ENCODE data around the gene AATK. TPM values are rescaled to one million over a fixed set of nuclear protein-coding genes. Genes with fewer than 3 reads are reported as not detected.

Gene AATK
- polyA plus RNA-seq, 1 donor from 2014 or later, result 0.29 TPM

GRCh38 chr17:81106716-81107115 is 59.3 kb downstream of the AATK start:
- H3K36me3 Mint-ChIP-seq, result no peaks in the 10 kb centered on the region
- H3K9me3 Mint-ChIP-seq, result no peaks in the 10 kb centered on the region
- peaks cover 1% of the 10 kb centered on the region for H3K27me3 Mint-ChIP-seq
- H3K4me3 Mint-ChIP-seq, result no peak overlapping the region
- H3K27ac Mint-ChIP-seq, result no peak overlapping the region
- no peaks in the 10 kb centered on the region for H3K4me1 Mint-ChIP-seq

DNA sequence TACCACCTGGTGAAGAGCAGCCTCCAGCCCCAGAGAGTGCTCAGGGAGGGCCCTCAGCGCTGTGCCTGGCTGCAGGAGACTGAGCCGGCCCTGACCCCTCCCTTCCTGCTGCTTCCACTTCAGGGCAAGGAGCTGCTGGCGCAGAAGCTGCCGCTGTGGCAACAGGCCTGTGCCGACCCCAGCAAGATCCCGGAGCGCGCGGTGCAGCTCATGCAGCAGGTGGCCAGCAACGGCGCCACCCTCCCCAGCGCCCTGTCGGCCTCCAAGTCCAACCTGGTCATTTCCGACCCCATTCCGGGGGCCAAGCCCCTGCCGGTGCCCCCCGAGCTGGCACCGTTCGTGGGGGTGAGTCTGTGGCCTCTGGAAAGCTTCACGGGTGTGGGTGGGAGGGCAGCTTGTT is 62.6 kb downstream of the AATK start:
- H3K27me3 Mint-ChIP-seq, result peaks cover 2% of the 10 kb centered on the region
- no peaks in the 10 kb centered on the region for H3K36me3 Mint-ChIP-seq
- no peaks in the 10 kb centered on the region for H3K9me3 Mint-ChIP-seq
- H3K4me1 Mint-ChIP-seq, result no peaks in the 10 kb centered on the region
- no peak overlapping the region for H3K4me3 Mint-ChIP-seq
- no peak overlapping the region for H3K27ac Mint-ChIP-seq

- H3K9me3 Mint-ChIP-seq, result no peaks in the 10 kb centered on the region
- no peak overlapping the region for H3K4me3 Mint-ChIP-seq
- no peaks in the 10 kb centered on the region for H3K4me1 Mint-ChIP-seq
- H3K27ac Mint-ChIP-seq, result no peak overlapping the region
- peaks cover 4% of the 10 kb centered on the region for H3K27me3 Mint-ChIP-seq
- H3K36me3 Mint-ChIP-seq, result no peaks in the 10 kb centered on the region
These were observed 63.2 kb downstream of the AATK start for GRCh38 chr17:81102869-81103268.

- Mint-ChIP-seq H3K9me3 (no peaks in the 10 kb centered on the region), H3K27ac (no peak overlapping the region), H3K4me3 (no peak overlapping the region)
These were observed 63.7 kb downstream of the AATK start for GRCh38 chr17:81102352-81102751.

DNA sequence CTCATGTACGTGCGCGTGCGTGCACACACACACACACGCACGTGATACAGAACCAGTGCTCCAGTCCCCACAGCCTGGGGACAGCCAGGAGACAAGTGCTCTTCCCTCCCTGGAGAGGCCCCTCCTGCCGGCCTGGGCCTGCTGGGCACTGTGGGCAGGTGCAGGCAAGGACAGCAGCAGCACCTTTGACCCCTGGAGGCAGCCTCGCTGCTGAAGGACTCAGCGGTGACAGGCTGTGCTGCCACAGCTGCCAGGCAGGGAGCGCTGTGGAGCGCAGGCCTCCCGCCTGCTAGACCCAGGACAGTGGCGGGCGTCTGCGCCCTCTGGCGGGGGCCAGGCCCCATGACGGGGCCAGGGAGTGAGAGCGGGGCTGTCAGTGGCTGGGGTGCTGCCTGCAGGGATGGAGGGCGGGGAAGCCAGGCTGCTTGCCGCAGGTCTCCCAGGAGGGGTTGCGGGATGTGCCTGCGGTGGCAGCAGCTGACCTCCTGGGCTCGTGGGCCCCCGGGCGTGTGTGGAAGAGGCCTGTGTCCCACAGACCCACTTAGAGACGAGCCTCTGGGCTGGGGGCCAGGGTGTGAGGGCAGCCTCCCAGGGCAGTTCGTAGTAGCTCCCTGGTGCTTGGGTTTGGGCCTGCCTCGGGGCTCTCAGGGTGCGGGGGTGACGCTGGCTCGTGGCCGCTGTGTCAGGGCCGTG is 64.3 kb downstream of the AATK start:
- H3K27ac Mint-ChIP-seq, result peak overlapping the region in 1 of 3 donors; percentile 35
- peaks cover 4% of the 10 kb centered on the region for H3K27me3 Mint-ChIP-seq
- H3K4me1 Mint-ChIP-seq, result no peaks in the 10 kb centered on the region
- H3K9me3 Mint-ChIP-seq, result no peaks in the 10 kb centered on the region
- H3K36me3 Mint-ChIP-seq, result no peaks in the 10 kb centered on the region
- H3K4me3 Mint-ChIP-seq, result no peak overlapping the region

More at GRCh38 chr17:81102352-81102751, 63.7 kb downstream of the AATK start:
- no peaks in the 10 kb centered on the region for H3K36me3 Mint-ChIP-seq
- peaks cover 4% of the 10 kb centered on the region for H3K27me3 Mint-ChIP-seq
- no peaks in the 10 kb centered on the region for H3K4me1 Mint-ChIP-seq

DNA sequence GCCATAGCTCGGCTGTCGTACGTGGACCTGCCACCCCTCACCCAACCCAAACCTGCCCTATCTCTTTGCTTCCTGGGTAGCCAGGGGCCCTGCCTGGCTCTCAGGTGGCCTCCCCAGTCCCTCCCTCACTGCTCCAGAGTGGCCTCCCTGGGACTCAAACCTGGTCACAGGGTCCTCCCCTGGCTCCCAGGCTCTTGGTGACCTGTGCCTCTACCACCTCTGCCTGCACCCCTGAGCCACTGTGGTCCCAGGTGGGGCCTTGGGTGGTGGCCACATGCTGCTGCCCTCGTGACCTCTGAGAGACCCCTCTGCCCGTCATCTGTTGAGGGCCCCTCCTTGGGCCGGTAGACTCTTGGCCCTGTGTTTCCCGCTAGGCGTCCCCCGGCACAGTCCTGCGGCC is 65.4 kb downstream of the AATK start:
- Mint-ChIP-seq H3K27me3 (peaks cover 5% of the 10 kb centered on the region), H3K9me3 (no peaks in the 10 kb centered on the region), H3K27ac (no peak overlapping the region), H3K36me3 (peaks cover 2% of the 10 kb centered on the region), H3K4me1 (no peaks in the 10 kb centered on the region), H3K4me3 (no peak overlapping the region)

DNA sequence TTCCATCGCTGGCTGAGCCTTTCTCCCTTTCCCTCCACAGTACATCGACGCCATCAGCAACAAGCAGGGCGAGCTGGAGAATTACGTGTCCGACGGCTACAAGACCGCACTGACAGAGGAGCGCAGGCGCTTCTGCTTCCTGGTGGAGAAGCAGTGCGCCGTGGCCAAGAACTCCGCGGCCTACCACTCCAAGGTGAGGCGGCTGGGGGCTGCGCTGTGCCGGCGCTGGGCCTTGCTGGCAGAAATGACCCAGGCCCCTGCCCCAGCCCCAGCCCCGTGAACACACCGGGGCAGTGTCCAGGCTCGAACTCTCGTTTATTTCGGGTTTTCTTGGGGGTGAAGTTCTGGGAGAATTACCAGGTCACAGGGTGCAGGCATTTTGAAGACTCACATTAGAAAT is 66.1 kb downstream of the AATK start:
- H3K27me3 Mint-ChIP-seq, result peaks cover 5% of the 10 kb centered on the region
- H3K9me3 Mint-ChIP-seq, result no peaks in the 10 kb centered on the region
- H3K4me1 Mint-ChIP-seq, result peaks cover 0 to 3% (median 0%) of the 10 kb centered on the region in 3 donors
- H3K27ac Mint-ChIP-seq, result no peak overlapping the region
- peaks cover 2% of the 10 kb centered on the region for H3K36me3 Mint-ChIP-seq
- H3K4me3 Mint-ChIP-seq, result no peak overlapping the region

DNA sequence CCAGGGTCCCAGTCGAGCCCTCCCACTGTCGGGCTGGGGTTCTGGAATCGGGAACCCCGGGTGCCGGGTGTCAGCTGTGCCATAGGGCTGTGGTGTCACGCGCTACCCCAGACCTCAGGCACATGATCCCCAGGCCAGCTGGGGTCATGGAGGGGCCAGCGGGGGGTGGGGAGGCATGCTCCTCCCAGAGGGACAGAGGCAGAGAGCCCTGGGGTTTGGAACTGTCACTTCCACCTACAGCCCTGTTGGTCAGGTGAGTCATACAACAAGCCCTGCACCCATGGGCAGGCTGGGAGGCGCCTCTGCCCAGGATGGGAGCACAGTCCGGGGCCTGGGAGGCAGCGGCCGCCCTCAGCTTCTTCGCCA is 68.1 kb downstream of the AATK start:
- Mint-ChIP-seq H3K4me3 (no peak overlapping the region), H3K27me3 (peaks cover 7% of the 10 kb centered on the region), H3K9me3 (no peaks in the 10 kb centered on the region), H3K4me1 (peaks cover 0 to 3% (median 0%) of the 10 kb centered on the region in 3 donors), H3K36me3 (peaks cover 2% of the 10 kb centered on the region), H3K27ac (no peak overlapping the region)

DNA sequence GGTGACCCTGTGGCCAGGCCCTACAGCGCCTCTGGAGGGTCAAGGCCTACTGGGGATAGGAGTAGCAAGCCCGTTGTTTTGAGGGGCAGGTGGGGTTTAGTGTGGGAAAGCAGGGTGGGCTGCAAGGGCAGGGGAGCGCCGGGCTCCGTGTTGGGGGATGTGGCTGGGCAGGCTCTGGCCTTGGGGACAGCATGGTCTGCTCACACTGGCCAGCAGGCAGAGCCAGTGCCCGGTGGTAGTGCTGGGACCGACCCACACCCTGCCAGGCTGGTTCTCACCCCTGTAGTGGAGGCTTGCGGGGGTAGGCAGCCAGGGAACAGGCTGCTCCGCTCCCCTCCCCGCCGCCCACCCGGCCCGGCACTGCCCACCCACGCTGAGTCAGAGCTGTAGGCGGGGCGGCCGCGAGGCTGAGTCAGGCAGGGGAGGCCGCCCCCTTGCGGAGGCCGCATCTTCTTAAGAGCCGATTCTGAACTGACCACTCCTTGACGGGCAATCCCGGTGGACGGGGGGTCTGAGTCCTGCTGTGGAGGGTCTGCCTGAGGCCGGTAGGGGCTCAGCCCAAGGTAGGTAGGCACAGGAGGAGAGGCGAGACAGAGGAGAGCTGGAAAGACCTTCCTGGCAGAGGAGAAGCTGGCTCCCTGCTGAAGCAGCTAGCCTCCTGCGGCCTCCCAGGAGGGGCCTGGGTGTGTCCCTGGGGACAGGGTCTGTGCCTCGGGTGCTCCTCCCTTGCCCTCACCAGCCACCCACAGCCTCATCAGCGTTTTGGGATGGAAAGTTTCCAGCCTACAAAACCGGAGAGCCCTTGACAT is 68.7 kb downstream of the AATK start:
- Mint-ChIP-seq H3K9me3 (no peaks in the 10 kb centered on the region), H3K4me3 (no peak overlapping the region), H3K27me3 (peaks cover 7% of the 10 kb centered on the region), H3K4me1 (peaks cover 0 to 3% (median 0%) of the 10 kb centered on the region in 3 donors), H3K27ac (no peak overlapping the region), H3K36me3 (peaks cover 2% of the 10 kb centered on the region)

DNA sequence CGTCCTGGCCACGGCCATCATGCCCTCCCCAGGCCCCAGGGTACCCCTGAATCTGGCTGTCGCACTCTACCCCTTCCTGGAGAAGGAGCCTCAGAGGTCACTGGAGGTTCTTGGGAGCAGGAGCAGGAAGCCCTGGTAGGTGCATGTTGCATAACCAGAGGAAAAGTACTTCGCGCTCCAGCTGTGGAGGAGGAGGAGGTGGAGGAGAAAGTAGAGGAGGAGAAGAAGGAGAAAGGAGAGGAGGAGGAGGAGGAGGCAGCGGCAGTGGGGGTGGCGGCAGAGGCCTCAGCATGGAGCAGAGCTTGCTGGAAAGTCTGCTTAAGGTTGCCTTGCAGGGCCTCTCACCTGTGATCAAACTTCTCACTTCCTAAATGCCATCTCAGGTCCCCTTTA is 69.3 kb downstream of the AATK start:
- no peaks in the 10 kb centered on the region for H3K9me3 Mint-ChIP-seq
- H3K27ac Mint-ChIP-seq, result no peak overlapping the region
- H3K4me3 Mint-ChIP-seq, result no peak overlapping the region
- H3K27me3 Mint-ChIP-seq, result peaks cover 7% of the 10 kb centered on the region
- peaks cover 2% of the 10 kb centered on the region for H3K36me3 Mint-ChIP-seq
- peaks cover 0 to 3% (median 0%) of the 10 kb centered on the region in 3 donors for H3K4me1 Mint-ChIP-seq

DNA sequence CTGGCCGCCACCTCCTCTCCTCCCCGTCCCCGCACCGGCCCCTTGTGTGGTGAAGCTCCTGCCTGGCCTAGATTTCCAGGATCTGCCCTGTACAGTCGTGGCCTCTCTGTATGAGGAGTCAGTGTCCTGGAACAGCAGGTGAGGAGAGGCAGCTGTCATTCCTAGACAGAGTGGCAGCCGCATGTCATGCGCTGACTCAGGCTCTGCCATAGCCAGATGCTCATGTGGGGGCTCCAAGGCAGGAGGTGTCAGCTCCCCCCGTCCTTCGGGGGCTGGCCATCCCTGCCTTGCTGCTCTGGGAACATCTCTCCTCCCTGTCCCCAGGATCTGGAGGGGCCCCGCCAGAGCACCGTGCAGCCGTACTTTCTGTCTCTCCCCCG is 70.6 kb downstream of the AATK start:
- Mint-ChIP-seq H3K9me3 (no peaks in the 10 kb centered on the region), H3K27ac (peak overlapping the region in 1 of 3 donors; percentile 74), H3K4me3 (peak overlapping the region in 1 of 4 donors; percentile 22), H3K27me3 (peaks cover 7% of the 10 kb centered on the region), H3K4me1 (peaks cover 0 to 3% (median 0%) of the 10 kb centered on the region in 3 donors), H3K36me3 (peaks cover 2% of the 10 kb centered on the region)

DNA sequence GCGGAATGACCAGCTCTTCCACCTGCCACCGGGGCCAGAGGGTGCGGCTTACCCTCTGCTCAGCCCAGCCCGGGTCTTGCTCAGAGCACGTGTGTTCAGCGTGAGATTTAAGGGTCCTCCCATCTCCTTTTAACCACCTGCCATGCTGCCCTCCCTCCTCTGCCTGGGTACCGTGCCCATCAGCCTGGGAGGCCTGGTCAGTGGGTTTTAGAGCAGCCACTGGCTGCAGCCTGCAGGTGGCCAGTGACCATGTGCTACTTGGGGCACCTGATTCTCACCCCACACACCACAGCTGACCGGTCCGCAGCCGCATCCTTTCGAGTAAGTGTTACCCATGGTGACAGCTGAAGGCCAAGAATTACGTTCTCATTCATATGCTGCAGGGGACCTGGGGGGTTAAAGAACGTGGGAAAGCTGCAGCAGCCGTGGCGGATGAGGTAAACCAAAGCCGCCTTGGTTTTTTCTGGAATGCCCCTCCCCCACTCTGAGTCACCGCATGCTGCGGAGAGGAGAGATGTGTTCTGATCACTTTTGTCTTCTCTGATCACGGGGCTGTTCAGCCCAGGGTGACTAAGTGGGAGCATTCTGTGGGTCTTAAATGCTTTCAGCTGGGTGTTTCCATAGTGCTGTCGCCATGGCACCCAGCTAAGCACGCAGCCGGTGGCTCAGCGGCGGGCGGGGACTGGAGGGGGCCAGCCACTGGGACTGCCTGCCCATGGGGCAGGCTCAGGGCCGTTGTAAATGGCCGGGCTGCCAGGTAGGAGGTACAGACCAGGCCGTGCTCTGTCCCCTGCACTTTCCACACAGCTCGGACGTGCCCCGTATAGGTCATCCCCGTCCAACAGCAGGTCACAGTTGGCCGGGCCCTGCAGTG is 71.3 kb downstream of the AATK start:
- Mint-ChIP-seq H3K4me1 (peaks cover 0 to 3% (median 0%) of the 10 kb centered on the region in 3 donors), H3K9me3 (no peaks in the 10 kb centered on the region), H3K4me3 (peak overlapping the region in 1 of 4 donors; percentile 22), H3K27ac (peak overlapping the region; percentile 16 to 74 (median 64)), H3K36me3 (peaks cover 2% of the 10 kb centered on the region), H3K27me3 (peaks cover 7% of the 10 kb centered on the region)

DNA sequence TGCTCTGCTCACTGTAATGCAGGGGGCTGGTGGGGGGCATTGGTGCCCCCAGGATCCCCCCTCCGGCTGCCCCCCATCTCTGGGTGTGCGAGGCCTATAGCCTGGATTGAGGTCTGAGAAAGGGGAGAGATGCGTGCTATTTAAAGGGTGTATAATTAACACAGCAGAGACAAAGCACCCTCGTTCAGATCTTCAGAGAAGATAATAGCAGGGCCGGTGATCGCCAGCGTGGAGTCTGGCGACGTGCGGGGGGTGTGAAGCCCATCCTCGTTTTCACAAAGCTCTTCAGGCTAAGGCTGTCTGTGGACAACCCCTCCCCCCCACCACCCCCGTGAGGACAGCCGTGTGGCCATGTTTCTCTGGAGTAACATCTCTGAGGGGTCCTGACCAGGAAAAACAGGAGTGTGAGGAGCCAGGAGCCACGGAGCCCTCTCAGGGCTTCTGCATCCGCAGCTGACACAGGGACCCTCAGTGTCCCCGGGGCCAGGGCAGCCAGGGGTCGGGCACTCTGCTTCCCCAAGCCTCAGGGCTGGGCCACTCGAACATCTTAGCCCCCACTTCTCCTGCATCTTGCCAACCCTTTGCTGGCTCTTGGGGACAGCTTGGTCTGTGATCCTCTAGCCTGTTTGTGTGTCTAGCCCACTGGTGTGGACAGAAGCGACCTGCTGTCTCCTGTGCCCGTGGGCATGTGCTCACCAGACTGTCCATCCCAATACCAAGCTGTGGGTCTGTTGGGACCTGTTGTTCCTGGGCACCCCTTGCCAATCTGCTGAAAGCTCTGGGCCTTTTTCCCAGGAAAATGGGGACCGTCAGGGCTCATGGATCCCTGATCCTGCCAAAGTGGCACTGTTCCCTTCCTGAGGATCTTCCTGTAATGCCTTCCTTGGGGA is 72.2 kb downstream of the AATK start:
- Mint-ChIP-seq H3K4me3 (no peak overlapping the region), H3K27me3 (peaks cover 6% of the 10 kb centered on the region), H3K9me3 (no peaks in the 10 kb centered on the region), H3K4me1 (peaks cover 0 to 3% (median 0%) of the 10 kb centered on the region in 3 donors), H3K36me3 (peaks cover 2% of the 10 kb centered on the region), H3K27ac (no peak overlapping the region)

DNA sequence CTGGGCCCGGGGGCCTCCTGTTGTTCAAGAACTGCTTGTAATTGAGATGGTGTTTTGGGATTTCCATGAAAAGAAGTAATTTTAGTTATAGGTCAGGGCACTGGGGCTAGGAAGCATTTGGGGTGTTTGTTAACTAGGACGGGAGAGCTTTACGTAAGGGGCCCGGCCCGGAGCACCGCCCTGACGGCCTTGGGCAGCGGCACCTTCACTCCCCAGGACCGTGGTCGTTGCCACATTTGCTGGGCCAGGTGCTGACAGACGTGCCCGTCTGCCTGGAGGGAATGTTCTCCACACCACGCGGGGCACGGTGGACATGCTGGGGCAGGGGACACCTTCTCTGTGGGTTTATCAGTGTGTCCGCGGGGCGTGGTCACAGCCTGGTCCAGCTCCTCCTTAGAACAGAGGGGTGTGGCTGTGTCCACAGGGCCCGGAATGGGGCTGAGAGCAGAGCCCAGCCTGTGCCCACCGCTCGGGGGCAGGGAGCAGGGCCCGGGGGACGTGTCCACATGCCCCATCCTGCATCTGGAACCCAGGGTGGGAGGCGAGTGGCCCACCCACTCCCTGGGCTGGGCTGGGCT is 73.4 kb downstream of the AATK start:
- H3K36me3 Mint-ChIP-seq, result peaks cover 4% of the 10 kb centered on the region
- H3K27me3 Mint-ChIP-seq, result peaks cover 3% of the 10 kb centered on the region
- no peak overlapping the region for H3K4me3 Mint-ChIP-seq
- H3K4me1 Mint-ChIP-seq, result peaks cover 0 to 3% (median 0%) of the 10 kb centered on the region in 3 donors
- H3K27ac Mint-ChIP-seq, result no peak overlapping the region
- H3K9me3 Mint-ChIP-seq, result no peaks in the 10 kb centered on the region
